Activated CD4-positive, alpha-beta T cell treated with anti-CD3 and anti-CD28 coated beads, Interleukin-2, amount 50 U/mL, for 24 hours (primary cell): Measurements from ENCODE around the gene ARHGAP44.
"Not testable (repeated sequence)": the region's sequence is repeated elsewhere in the genome, so short reads cannot be mapped to it uniquely, and the experiment has no call there.

Source experiments
- DNase-seq, 2 donors: peaks; one replicate each; pipeline ENCODE4 v3.0.0-alpha.2; 2020; ENCODE audit warnings: low read depth in 1 of 2, low spot score in 1 of 2

The ARHGAP44 gene

GRCh38 chr17:12814718-12815117, 25.4 kb downstream of the ARHGAP44 start:
- DNase-seq = no peak

- no peak for DNase-seq
Observed at GRCh38 chr17:12815642-12816141, 26.4 kb downstream of the ARHGAP44 start.

- no peak for DNase-seq
Observed at GRCh38 chr17:12821376-12821940, 32.2 kb downstream of the ARHGAP44 start.

GRCh38 chr17:12826431-12826830, 37.1 kb downstream of the ARHGAP44 start:
- DNase-seq = no peak

- DNase-seq = no peak
Observed at GRCh38 chr17:12830777-12831247, 41.5 kb downstream of the ARHGAP44 start.

GRCh38 chr17:12831839-12832238, 42.5 kb downstream of the ARHGAP44 start:
- DNase-seq = no peak

GRCh38 chr17:12839042-12839441, 49.7 kb downstream of the ARHGAP44 start:
- no peak for DNase-seq

GRCh38 chr17:12842936-12843335, 53.6 kb downstream of the ARHGAP44 start:
- DNase-seq = no peak

GRCh38 chr17:12850996-12851395, 61.7 kb downstream of the ARHGAP44 start:
- DNase-seq = no peak

- no peak for DNase-seq
Observed at GRCh38 chr17:12851901-12852435, 62.7 kb downstream of the ARHGAP44 start.

- no peak for DNase-seq
Observed at GRCh38 chr17:12853921-12854320, 64.6 kb downstream of the ARHGAP44 start.

GRCh38 chr17:12856416-12856815, 67.1 kb downstream of the ARHGAP44 start:
- no peak for DNase-seq

- DNase-seq = no peak
Observed at GRCh38 chr17:12857592-12857991, 68.3 kb downstream of the ARHGAP44 start.

- no peak for DNase-seq
Observed at GRCh38 chr17:12859520-12859919, 70.2 kb downstream of the ARHGAP44 start.

- no peak for DNase-seq
Observed at GRCh38 chr17:12865769-12866168, 76.5 kb downstream of the ARHGAP44 start.

- DNase-seq = no peak
Observed at GRCh38 chr17:12866244-12866643, 76.9 kb downstream of the ARHGAP44 start.

- no peak for DNase-seq
Observed at GRCh38 chr17:12867726-12868125, 78.4 kb downstream of the ARHGAP44 start.

- DNase-seq = not testable (repeated sequence)
Observed at GRCh38 chr17:12873415-12874125, 84.3 kb downstream of the ARHGAP44 start.

GRCh38 chr17:12877953-12878669, 88.8 kb downstream of the ARHGAP44 start:
- DNase-seq = no peak

- DNase-seq = not testable (repeated sequence)
Observed at GRCh38 chr17:12879096-12879495, 89.8 kb downstream of the ARHGAP44 start.

GRCh38 chr17:12883472-12883871, 94.2 kb downstream of the ARHGAP44 start:
- no peak for DNase-seq

GRCh38 chr17:12887088-12887487, 97.8 kb downstream of the ARHGAP44 start:
- no peak for DNase-seq
